WTC11 (cell line): ENCODE measurements around the gene TCOF1.

Experiments
- CREB1 ChIP-seq: sonication (generic); formaldehyde crosslinking; IDR thresholded peaks from 2 replicates; pipeline ENCODE4 v1.8.0; 2023; ENCODE audit warnings: mild to moderate bottlenecking, missing genetic modification reagents
- MYBL2 ChIP-seq: sonication (generic); formaldehyde crosslinking; IDR thresholded peaks from 2 replicates; pipeline ENCODE4 v1.8.1; 2023; ENCODE audit warnings: mild to moderate bottlenecking, moderate library complexity, missing genetic modification reagents
- TF ChIP-seq, protein P1 (sequence below): sonication (generic); formaldehyde crosslinking; IDR thresholded peaks from 2 replicates; pipeline ENCODE4 v1.8.0; 2023; ENCODE audit warnings: missing genetic modification reagents, mild to moderate bottlenecking, borderline replicate concordance
- TF ChIP-seq, protein P2 (sequence below): sonication (generic); formaldehyde crosslinking; IDR thresholded peaks from 2 replicates; pipeline ENCODE4 v1.8.1; 2022; ENCODE audit warnings: mild to moderate bottlenecking, missing genetic modification reagents, moderate library complexity, borderline replicate concordance
- TF ChIP-seq, protein P3 (sequence below): sonication (generic); formaldehyde crosslinking; IDR thresholded peaks from 2 replicates; pipeline ENCODE4 v1.8.1; 2023; ENCODE audit warnings: mild to moderate bottlenecking, missing genetic modification reagents, moderate library complexity
- TF ChIP-seq, protein P4 (sequence below): sonication (generic); formaldehyde crosslinking; IDR thresholded peaks from 2 replicates; pipeline ENCODE4 v1.8.1; 2023; ENCODE audit warnings: mild to moderate bottlenecking, moderate library complexity, missing genetic modification reagents
- TF ChIP-seq, protein P5 (sequence below): sonication (generic); formaldehyde crosslinking; conservative IDR thresholded peaks from 2 replicates; pipeline ENCODE4 v1.8.1; 2023; ENCODE audit warnings: mild to moderate bottlenecking, low read depth, missing genetic modification reagents, moderate library complexity
- TF ChIP-seq, protein P6 (sequence below): sonication (generic); formaldehyde crosslinking; IDR thresholded peaks from 2 replicates; pipeline ENCODE4 v1.8.1; 2022; ENCODE audit warnings: low read depth, missing genetic modification reagents, borderline replicate concordance
- TF ChIP-seq, protein P7 (sequence below): sonication (generic); formaldehyde crosslinking; IDR thresholded peaks from 2 replicates; pipeline ENCODE4 v1.8.1; 2023; ENCODE audit warnings: mild to moderate bottlenecking, missing genetic modification reagents, moderate library complexity
- TF ChIP-seq, protein P8 (sequence below): sonication (generic); formaldehyde crosslinking; IDR thresholded peaks from 2 replicates; pipeline ENCODE4 v1.8.0; 2022; ENCODE audit warnings: mild to moderate bottlenecking, missing genetic modification reagents

DNA sequence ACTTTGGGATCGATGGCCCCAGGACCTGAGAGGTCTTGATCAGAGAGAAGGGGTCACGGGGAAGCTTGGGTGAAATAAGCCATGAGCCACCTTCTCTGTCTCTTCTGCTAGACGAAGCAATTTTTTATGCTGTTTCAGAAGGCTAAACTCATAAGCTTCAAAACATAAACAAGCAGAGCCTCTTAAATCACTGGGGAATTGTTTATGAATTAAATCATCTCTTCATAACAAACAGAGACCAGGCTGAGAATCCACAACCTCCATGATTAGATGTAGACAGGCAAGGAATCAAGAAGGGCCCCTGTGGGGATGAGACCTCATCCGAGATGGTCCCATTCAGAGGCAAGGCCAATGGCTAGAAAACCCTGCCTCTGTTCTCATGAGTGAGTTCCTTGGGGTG lies 21.7 kb upstream of the TCOF1 start:
- TF ChIP-seq, protein P1, sequence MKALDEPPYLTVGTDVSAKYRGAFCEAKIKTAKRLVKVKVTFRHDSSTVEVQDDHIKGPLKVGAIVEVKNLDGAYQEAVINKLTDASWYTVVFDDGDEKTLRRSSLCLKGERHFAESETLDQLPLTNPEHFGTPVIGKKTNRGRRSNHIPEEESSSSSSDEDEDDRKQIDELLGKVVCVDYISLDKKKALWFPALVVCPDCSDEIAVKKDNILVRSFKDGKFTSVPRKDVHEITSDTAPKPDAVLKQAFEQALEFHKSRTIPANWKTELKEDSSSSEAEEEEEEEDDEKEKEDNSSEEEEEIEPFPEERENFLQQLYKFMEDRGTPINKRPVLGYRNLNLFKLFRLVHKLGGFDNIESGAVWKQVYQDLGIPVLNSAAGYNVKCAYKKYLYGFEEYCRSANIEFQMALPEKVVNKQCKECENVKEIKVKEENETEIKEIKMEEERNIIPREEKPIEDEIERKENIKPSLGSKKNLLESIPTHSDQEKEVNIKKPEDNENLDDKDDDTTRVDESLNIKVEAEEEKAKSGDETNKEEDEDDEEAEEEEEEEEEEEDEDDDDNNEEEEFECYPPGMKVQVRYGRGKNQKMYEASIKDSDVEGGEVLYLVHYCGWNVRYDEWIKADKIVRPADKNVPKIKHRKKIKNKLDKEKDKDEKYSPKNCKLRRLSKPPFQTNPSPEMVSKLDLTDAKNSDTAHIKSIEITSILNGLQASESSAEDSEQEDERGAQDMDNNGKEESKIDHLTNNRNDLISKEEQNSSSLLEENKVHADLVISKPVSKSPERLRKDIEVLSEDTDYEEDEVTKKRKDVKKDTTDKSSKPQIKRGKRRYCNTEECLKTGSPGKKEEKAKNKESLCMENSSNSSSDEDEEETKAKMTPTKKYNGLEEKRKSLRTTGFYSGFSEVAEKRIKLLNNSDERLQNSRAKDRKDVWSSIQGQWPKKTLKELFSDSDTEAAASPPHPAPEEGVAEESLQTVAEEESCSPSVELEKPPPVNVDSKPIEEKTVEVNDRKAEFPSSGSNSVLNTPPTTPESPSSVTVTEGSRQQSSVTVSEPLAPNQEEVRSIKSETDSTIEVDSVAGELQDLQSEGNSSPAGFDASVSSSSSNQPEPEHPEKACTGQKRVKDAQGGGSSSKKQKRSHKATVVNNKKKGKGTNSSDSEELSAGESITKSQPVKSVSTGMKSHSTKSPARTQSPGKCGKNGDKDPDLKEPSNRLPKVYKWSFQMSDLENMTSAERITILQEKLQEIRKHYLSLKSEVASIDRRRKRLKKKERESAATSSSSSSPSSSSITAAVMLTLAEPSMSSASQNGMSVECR (CRISPR knock-in tag) = no peak
- no peak for TF ChIP-seq MYBL2 (CRISPR knock-in tag)
- TF ChIP-seq, protein P2, sequence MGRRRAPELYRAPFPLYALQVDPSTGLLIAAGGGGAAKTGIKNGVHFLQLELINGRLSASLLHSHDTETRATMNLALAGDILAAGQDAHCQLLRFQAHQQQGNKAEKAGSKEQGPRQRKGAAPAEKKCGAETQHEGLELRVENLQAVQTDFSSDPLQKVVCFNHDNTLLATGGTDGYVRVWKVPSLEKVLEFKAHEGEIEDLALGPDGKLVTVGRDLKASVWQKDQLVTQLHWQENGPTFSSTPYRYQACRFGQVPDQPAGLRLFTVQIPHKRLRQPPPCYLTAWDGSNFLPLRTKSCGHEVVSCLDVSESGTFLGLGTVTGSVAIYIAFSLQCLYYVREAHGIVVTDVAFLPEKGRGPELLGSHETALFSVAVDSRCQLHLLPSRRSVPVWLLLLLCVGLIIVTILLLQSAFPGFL = no peak
- TF ChIP-seq CREB1 (CRISPR knock-in tag) = no peak
- TF ChIP-seq, protein P3, sequence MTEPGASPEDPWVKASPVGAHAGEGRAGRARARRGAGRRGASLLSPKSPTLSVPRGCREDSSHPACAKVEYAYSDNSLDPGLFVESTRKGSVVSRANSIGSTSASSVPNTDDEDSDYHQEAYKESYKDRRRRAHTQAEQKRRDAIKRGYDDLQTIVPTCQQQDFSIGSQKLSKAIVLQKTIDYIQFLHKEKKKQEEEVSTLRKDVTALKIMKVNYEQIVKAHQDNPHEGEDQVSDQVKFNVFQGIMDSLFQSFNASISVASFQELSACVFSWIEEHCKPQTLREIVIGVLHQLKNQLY (CRISPR knock-in tag) = no peak
- TF ChIP-seq, protein P4, sequence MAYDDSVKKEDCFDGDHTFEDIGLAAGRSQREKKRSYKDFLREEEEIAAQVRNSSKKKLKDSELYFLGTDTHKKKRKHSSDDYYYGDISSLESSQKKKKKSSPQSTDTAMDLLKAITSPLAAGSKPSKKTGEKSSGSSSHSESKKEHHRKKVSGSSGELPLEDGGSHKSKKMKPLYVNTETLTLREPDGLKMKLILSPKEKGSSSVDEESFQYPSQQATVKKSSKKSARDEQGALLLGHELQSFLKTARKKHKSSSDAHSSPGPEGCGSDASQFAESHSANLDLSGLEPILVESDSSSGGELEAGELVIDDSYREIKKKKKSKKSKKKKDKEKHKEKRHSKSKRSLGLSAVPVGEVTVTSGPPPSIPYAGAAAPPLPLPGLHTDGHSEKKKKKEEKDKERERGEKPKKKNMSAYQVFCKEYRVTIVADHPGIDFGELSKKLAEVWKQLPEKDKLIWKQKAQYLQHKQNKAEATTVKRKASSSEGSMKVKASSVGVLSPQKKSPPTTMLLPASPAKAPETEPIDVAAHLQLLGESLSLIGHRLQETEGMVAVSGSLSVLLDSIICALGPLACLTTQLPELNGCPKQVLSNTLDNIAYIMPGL (CRISPR knock-in tag) = no peak
- TF ChIP-seq, protein P5, sequence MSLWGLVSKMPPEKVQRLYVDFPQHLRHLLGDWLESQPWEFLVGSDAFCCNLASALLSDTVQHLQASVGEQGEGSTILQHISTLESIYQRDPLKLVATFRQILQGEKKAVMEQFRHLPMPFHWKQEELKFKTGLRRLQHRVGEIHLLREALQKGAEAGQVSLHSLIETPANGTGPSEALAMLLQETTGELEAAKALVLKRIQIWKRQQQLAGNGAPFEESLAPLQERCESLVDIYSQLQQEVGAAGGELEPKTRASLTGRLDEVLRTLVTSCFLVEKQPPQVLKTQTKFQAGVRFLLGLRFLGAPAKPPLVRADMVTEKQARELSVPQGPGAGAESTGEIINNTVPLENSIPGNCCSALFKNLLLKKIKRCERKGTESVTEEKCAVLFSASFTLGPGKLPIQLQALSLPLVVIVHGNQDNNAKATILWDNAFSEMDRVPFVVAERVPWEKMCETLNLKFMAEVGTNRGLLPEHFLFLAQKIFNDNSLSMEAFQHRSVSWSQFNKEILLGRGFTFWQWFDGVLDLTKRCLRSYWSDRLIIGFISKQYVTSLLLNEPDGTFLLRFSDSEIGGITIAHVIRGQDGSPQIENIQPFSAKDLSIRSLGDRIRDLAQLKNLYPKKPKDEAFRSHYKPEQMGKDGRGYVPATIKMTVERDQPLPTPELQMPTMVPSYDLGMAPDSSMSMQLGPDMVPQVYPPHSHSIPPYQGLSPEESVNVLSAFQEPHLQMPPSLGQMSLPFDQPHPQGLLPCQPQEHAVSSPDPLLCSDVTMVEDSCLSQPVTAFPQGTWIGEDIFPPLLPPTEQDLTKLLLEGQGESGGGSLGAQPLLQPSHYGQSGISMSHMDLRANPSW (CRISPR knock-in tag) = no peak
- TF ChIP-seq, protein P6, sequence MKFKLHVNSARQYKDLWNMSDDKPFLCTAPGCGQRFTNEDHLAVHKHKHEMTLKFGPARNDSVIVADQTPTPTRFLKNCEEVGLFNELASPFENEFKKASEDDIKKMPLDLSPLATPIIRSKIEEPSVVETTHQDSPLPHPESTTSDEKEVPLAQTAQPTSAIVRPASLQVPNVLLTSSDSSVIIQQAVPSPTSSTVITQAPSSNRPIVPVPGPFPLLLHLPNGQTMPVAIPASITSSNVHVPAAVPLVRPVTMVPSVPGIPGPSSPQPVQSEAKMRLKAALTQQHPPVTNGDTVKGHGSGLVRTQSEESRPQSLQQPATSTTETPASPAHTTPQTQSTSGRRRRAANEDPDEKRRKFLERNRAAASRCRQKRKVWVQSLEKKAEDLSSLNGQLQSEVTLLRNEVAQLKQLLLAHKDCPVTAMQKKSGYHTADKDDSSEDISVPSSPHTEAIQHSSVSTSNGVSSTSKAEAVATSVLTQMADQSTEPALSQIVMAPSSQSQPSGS (CRISPR knock-in tag) = no peak
- TF ChIP-seq, protein P7, sequence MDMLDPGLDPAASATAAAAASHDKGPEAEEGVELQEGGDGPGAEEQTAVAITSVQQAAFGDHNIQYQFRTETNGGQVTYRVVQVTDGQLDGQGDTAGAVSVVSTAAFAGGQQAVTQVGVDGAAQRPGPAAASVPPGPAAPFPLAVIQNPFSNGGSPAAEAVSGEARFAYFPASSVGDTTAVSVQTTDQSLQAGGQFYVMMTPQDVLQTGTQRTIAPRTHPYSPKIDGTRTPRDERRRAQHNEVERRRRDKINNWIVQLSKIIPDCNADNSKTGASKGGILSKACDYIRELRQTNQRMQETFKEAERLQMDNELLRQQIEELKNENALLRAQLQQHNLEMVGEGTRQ (CRISPR knock-in tag) = no peak
- TF ChIP-seq, protein P8, sequence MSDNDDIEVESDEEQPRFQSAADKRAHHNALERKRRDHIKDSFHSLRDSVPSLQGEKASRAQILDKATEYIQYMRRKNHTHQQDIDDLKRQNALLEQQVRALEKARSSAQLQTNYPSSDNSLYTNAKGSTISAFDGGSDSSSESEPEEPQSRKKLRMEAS = no peak
